CD4-positive, alpha-beta T cell treated with Interleukin-10 for 1 hour (primary cell): ENCODE data around the gene PREX1.
"Not testable (repeated sequence)": the region's sequence is repeated elsewhere in the genome, so short reads cannot be mapped to it uniquely, and the experiment has no call there.

Experiments
- DNase-seq: peaks from one replicate; pipeline ENCODE4 v3.0.0-alpha.2; 2020

Gene PREX1

DNA sequence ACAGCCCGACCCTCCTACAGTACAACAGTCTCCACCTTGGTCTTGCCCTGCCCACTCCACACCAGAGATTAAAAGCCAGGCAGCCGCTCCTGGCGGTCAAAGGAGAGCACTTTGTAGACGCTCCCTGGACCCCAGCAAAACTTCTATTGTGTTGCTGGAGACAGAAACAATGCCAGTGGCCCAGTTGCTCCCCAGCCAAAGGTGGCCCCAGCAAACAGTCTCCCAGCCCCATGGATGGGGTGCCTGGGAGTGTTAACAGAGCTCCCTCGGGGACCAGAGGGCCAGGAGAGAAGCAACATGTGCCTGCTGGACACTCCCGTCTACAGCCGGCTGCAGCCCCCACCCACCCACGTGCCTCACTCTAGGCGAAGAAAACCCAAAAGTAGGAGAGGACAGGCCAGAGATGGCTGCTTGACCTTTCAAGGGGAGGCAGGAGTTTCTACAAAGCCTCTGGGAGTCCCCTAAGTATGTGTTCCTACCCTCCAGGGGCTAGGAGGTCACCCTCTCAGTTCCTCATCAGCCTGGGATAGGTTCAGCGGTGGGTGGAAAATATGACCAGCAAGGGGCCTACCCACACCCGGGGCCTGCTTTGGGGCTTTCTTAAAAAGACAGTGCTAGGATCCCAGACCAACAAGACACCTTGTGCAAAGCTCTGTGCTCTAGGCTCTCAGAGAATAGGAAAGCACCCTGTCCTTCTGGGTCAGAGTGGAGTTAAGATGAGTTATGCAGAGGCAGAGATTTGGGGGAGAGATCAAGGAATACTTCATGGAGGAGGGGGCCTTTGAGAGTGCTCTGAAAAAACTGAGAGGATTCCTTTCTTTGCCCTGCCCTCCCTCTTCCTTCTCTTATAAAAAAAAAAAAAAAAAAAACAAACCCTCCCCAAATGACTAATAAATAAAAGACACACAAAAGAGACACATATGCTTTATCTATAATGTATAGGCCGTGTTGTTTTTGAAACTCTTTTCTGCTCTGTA is 19.0 kb upstream of the PREX1 start:
- no peak for DNase-seq

DNA sequence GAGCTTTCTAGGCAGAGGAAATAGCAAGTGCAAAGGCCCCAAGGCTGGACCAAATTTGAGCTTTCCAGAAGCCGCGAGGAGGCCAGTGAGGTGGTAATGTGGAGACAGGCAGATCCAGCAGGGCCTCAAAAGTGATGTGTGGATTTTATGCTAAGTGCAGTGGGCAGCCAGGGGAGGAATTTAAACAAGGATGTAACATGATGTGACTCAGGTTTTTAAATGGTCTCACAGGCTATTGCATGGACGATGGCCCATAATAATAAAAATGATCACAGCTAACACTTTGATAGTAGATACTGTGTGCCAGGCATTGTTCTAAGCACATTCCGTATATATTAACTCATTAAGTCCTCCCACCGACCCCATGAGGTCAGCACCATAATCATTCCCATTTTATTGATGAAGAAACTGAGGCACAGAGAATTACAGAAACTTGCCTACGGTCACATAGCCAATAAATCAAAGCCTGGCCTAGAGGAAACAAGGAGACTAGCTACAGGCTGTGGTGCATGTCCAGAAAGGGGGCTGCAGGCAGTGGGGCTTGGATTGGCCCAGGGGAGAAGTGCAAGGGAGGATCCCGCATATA is 18.0 kb upstream of the PREX1 start:
- no peak for DNase-seq

DNA sequence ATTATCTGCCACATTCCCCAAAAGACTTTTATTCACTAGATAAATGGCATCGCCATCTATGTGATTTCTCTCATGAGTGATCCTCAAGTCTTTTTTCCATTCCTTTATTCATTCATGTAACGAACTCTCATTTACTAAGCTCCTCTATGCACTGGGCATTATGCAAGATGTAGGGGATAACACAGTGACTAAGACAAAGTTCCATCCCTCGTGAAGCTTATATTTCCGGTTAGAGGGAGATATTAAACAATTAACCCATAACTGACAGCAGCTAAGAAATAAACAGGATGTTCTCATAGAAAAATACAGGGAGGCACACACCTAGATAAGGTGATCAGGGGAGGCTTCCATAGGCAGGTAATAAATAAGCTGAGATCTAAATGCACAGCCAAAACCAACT is 17.2 kb upstream of the PREX1 start:
- DNase-seq: no peak

DNA sequence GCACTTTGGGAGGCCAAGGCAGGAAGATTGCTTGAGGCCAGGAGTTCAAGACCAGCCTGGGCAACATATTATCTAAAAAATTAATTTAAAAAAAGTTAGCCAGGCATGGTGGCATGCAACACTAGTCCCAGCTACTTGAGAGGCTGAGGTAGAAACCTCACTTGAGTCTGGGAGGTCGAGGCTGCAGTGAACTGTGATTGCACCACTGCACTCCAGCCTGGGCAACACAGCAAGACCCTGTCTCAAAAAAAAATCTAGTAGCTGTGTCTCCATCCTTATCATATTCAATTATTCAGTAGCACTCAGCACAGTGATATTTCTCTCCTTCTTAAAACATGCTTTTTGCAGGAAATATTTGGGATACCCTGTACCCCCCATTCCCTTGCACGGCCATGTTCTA is 16.1 kb upstream of the PREX1 start:
- DNase-seq: not testable (repeated sequence)

DNA sequence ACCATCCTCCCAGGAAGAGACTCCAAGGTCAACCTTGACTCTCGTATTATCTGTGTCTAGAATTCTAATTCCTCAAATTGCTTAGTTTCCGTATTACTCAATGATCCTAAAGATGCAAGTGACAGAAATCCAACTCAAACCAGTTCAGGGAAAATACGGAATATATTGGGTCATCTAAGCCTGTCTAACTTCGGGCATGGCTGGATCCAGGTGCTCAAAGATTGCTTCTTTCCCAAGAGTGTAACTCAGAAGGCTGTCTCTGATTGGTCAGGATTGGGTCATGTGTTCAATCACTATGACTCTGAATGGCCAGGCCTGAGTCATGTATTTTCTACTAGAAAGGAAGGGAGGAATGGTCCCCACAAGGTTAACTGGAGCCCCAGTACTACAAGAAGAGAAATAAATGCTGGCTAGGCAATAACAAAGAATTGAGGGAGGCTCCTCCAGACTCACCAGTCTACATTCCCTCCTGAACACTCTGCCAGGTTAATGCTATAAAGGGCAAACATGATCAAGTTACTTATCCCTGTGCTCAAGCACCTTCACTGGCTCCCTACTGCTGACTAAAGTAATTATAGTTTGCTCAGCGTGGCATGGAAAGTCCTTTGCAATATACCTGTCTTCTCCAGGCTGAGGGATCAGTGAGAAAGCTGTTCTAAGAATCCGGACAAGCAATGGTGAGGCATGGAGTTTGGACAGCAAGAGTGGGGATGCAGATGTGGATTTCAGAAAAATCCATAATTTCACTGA is 15.4 kb upstream of the PREX1 start:
- DNase-seq: no peak

DNA sequence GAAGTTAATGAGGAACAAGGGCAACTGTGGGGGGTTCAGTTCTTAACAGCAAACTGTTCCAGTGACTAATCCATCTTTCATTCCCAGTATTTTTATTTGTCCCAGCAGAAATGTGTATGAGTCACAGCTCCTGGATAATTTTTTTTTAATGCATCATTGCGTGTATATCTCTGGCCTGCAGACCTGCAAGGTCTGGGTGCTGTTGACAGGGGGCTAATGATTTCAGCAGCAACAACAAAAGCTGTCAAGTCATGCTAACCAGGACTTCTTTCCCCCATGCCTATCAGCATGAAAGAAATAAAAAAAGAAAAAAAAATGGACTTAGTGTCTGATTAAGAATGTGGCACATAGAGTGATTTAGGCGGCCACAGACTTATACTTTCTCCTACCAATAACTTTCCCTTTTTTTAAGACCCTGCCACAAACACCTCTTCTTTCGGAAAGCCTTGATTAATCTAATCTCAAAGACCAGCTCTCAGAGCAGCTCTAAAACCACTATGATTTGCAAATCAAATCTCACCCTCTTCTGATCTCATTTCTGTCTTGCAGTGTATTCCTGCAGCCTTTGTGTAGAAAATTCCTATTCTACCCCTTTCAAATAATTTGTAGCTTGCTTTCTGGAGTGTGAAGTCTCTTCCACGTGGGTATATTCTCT is 14.2 kb upstream of the PREX1 start:
- DNase-seq: no peak

DNA sequence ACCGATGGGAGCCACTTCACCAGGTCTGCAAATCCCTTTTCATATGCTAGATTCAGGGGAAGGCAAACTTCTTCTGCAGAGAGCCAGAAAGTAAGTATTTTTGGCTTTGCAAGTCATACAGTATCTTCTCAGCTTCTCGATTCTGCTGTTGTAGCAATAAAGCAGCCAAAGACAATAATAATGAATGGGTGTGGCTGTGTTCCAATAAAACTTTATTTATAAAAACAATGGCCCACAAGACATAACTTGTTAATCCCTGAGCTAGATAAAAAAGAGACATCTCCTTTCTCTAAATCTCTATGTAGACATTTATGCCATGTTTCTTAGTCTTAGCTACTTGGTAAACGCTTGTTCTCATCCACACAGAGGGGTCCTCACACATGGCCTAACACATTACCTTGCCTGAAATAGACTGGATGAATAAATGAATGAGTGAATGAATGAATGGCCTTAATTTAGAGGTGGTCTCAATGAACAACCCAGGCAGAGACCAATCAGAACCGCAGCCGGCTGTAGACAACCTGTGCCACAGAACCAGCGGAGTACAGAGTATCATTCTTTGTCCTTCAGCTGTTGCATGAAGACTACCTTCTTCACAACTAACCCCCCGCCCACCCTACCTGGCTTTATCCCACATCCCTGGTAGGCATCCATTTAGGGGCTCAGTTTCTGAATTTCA is 13.5 kb upstream of the PREX1 start:
- no peak for DNase-seq

DNA sequence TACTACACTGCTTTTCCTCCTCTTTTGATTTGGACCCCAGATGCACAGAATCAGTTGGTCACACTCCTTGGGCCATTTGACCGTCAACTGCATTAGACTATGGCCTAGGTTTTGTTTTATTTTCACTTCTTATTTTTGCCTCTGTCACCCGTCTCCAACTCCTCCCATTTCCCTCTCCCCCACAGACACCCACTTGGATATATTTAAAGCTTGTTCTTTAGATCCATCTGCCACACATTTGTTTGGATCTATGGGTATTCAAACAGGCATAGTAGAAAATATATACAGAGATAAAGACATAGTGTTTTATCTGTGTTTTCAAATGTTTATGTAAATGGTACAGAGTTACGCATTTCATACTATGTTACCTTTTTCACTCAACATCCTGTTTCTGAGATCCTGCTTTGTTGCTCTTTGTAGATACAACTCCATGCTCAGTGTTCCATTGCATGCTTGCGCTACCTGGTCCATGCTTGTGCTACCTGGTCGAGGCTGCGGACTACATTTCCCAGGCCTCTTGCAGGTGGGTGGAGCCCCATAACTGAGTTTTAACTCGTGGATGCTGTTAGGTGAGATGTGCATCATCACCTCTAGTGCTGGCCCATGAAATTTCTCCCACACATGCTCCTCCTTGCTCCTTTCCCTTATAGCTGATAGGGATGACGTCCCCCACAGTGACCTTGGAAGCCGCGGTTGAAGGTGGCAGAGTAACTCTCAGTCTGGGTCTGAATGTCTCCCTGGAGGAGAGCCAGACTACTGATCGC is 11.5 kb upstream of the PREX1 start:
- DNase-seq: no peak

DNA sequence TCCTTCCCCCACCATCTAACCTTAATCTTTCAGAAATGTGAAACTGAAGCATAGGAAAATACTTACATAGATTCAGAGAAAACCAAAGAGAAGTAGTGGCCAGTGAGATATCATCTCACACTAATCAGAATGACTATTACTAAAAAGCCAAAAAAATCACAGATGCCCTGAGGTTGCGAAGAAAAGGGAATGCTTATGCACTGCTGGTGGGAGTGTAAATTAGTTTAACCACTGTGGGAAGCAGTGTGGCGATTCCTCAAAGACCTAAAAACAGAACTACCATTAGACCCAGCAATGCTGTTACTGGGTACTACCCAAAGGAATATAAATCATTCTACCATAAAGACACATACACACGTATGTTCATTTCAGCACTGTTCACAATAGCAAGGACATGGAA is 9.2 kb upstream of the PREX1 start:
- no peak for DNase-seq

DNA sequence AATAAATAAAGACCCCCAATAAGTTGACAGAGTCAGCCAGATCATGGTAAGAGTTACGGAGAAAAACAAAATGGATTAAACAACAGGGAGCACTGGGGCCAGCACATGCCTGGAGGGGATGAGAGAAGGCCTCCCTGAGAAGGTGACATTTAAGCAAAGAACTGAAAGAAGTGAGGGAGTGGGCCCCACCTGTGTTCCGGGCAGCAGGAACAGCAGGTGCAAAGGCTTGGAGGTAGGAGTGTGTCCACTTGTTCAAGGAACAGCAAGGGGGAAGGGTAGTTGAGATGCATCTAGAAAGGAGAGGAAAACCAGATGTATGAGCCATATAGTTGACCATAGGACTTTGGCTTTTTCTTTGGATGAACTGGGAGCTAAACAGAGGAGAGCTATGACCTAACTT is 7.6 kb upstream of the PREX1 start:
- no peak for DNase-seq

DNA sequence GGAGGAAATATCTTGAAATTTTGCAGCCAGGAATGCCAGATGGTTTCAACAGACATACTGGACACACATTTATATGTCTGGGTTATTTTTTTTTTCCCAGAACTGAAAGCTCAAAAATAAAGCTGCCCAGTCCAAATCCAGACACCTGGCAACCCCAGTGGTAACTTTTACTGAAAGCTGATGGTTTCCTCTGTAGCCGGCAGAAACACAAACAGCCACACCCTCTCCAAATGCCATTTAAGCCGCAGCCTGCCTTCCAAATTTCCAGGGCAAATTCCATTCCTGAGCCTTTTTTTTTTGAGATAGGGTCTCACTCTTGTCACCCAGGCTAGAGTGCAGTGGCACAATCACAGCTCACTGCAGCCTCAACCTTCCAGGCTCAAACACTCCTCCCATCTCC is 6.5 kb upstream of the PREX1 start:
- no peak for DNase-seq

DNA sequence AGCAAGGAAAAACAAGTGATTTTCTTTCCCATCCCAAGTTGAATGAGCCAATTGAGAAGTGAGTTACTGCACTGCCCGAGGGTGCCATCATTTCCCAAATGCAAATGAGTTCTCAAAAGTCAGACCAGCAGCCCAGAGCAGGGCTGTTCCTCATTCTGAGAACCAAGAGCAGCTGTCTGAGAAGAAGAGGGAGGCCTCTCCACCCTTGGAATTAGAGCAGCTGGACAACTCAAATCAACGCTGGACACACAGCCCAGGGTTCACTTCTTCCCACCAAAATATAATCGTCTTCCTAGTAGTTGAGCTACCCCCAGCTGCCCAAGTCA is 4.6 kb upstream of the PREX1 start:
- DNase-seq: no peak

DNA sequence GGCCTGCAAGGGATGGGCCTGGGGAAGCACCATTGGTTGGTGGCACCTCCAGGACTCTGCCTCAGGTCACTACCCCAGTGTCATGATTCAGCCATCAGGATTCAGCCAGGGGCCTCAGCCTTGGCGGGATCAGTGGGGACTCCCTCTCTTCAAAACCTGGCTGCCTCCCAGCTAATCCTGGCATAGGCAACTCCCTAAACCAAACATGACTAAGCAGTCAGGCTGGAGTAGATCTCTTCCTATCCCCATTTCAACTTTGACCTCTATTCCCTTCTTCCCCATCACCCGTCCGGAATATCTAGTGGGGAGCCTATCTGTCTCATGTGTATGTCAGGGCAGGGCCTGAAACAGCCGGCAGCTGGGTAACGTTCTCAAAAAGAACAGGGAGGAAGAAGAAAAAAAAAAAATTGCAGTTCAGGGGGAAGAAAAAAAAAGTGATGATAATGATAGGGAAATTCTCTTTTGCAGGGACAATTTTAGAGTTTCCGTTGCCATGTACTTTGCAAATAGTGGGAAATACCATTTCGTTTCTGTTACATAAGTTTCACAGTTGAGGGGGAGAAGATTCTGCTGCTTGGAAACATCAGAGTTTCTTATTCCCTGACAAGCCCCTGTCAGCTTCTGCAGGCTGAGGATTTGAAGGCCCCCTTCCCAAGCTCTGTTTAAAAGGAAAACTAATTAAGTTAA is 4.1 kb upstream of the PREX1 start:
- DNase-seq: no peak

DNA sequence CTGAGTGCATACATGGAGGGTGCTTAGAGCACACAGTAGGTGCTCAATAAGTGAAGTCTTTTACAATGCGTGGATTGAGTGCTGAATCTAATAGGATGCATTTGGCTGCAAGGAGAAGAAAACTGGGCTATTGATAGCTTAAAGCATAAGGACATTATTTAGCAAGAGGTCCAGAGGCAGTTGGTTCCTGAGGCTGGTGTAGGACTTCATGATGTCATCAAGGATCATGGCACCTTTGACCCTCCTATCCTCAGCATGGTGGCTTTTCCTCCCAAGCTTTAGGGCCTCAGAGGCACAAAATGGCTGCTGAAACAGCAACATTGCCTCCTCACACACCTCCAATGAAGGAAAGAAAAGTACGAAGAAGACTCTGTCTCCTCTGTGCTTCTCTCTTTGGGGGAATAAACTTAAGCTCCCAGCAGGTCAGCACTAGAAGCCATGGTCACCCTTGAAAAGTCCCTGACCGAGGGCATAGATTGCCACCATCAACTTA is 3.1 kb upstream of the PREX1 start:
- no peak for DNase-seq

DNA sequence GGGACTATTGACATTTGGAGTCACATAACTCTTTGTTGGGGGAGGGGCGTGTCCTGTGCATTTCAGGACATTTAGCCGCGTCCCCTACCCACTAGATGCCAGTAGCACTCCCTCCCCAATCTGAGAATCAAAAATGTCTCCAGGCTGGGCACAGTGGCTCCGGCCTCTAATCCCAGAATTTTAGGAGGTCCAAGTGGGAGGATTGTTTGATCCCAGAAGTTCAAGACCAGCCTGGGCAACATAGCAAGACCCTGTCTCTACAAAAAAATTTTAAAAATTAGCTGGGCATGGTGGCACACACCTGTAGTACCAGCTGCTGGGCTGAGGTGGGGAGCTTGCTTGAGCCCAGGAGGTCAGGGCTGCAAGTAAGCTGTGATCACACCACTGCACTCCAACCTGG is 2.1 kb upstream of the PREX1 start:
- DNase-seq: no peak

DNA sequence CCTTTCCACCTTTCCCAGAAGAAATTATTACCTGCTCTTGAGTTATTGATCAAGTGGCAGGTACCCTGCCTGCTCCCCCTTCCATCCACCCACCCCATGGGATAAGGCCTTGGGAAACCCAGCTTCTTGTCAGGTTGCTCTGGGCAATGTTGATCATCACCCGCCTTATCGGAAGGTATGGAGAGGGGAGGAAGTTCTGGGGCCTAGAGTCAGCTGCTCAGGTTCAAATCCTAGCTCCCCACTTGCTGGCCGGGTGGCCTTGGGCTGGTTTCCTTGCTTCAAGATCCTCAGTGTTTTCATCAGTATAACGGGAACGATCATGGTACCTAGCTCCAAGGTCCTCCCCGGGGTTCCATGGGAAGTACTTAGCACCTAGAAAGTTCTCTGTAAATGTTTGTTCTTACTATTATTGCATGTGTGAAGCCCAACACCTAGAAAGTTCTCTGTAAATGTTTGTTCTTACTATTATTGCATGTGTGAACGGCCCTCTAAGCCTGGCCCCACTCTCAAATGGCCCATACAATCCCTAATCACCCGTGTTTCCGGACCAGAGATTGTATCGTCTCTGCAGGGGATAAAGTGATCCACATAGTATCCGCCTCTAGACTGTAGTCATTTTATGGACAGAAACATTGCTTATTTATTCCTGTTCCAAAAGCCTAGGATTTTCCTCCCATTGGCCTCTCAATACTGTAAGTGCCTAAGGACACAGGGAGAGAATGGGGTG is 1.1 kb upstream of the PREX1 start:
- no peak for DNase-seq

DNA sequence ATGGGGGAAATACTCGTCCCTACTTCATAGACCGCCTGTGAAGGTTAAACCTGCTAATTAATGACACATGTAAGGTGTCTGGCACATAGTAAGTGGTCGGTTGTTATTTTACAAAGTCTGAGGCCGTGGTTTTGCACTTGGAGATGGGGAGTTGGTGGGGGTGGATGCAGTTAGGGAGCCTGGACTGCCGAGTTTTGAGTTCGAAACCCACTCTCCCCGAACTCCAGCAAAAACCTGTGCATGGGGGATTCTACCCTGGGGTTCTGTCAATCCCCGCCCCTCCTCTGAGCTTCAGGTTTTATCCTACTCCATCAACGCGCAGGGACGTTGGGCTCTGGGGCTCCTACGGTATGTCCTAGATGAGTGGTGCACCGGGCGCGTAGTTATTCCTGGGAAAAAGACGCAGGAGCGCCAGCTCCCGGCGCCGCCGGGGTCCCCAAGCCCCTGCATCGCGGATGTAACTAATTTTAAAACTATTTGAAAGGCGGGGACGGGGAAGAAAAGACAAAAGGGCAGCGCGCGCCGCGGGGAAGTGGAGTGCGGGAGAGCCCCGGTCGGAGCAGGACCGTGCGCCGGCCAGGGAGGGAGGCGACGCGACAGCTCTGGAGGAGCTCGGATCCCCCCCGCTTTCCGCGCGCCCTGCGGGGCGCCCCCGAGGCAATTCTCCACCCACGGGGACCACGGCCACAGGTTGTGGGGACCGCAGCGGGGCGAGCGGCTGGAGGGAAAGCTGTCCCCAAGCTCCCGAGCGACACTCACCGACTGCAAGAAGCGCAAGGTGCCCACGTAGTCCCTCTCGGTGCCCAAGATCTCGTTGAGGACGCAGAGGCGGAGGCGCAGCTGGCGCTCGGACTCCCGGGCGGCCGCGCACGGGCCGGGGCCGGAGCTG is 672 bp downstream of the PREX1 start:
- DNase-seq: peak; percentile 49

DNA sequence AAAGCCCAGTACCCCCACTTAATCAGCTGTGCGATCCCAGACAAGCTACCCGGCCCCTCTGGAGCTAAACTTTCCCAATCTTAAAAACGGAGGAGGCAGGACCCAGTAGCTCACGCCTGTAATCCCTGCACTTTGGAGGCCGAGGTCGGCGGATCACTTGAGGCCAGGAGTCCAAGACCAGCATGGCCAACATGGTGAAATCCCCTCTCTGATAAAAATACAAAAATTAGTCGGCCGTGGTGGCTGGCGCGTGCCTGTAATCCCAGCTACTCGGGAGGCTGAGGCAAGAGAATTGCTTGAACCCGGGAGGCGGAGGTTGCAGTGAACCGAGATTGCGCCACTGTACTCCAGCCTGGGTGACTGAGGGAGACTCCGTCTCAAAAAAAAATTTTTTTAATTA is 1.3 kb downstream of the PREX1 start:
- not testable (repeated sequence) for DNase-seq

DNA sequence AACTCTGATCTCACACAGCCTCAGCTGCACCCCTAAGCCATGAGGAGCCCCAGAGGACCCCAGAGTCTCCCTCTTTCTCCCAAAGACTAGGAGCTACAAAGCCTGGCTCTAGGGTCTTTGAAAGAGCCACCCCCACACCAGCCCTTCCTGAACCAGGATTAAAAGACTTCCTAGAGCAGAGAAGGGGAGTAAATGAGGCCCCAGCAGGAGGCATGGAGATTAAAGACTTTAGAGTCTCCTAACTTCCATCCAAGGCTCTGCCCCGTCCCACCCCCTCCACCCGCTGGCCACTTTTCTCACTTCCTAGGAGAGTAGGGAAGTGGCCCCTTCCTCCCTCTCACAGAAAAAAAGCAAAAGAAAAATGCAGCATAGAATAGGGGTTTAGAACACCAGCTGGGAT is 1.7 kb downstream of the PREX1 start:
- no peak for DNase-seq

DNA sequence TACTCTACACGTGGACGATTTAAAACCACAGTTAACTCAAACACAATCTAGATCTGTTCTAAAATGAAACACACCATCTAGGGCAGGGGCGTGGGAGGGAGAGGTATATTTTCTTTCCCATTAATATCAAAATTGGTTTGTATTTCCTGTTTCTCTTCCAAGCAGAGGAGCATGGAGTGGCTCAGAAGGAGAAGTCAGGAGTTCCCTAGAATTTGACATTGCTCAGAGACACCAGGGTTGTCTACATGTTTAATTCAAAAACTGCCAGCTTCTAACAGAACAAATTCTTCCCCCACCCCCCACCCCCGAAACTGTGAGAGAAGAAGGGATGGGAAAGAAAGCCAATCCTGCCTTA is 2.3 kb downstream of the PREX1 start:
- no peak for DNase-seq
